GM12864 (cell line): ENCODE data around the gene HAGHL.

Experiments
- DNase-seq: peaks from one replicate; pipeline ENCODE4 v3.0.0-alpha.2; 2011; ENCODE audit warnings: low read depth
- H3K4me3 ChIP-seq: 2 replicates; pipeline ENCODE4 v1.5.1; 2011; ENCODE audit warnings: mild to moderate bottlenecking, low read depth, low read length, control low read depth
- CTCF ChIP-seq: IDR thresholded peaks from 2 replicates; pipeline ENCODE4 v1.5.1; 2011; ENCODE audit warnings: low read depth, mild to moderate bottlenecking, moderate library complexity, low read length, control low read depth, inconsistent platforms; ENCODE audit errors: missing control alignments

The HAGHL gene

GRCh38 chr16:724188-725040 is 2.5 kb upstream of the HAGHL start:
- H3K4me3 ChIP-seq = no peak overlapping the region
- TF ChIP-seq CTCF = no peak
- DNase-seq = no peak

GRCh38 chr16:725041-725376 is 1.9 kb upstream of the HAGHL start:
- H3K4me3 ChIP-seq = no peak overlapping the region
- no peak for DNase-seq
- TF ChIP-seq CTCF = no peak

GRCh38 chr16:725463-726187 is 1.3 kb upstream of the HAGHL start:
- H3K4me3 ChIP-seq = no peak overlapping the region
- no peak for TF ChIP-seq CTCF

GRCh38 chr16:726188-726437 is 793 bp upstream of the HAGHL start:
- TF ChIP-seq CTCF = no peak
- H3K4me3 ChIP-seq = no peak overlapping the region; the same call in none of the 2 replicates
- no peak for DNase-seq

More at GRCh38 chr16:725463-726187, 1.3 kb upstream of the HAGHL start:
- DNase-seq = no peak

GRCh38 chr16:727291-727977 is 528 bp downstream of the HAGHL start:
- TF ChIP-seq CTCF = no peak
- no peak for DNase-seq
- peak overlapping the region; percentile 85 for H3K4me3 ChIP-seq

- no peak for DNase-seq
- H3K4me3 ChIP-seq = peak overlapping the region; percentile 85
- no peak for TF ChIP-seq CTCF
Measured at GRCh38 chr16:728131-728889, 1.4 kb downstream of the HAGHL start.
